GM18498 (cell line): ENCODE measurements around the gene MAN1B1.

Experiments used
- ATAC-seq: cut with Tn5 transposase; IDR thresholded peaks from one replicate; pipeline ENCODE4 v1.9.1; 2021; ENCODE audit warnings: mild to moderate bottlenecking, moderate library complexity; ENCODE audit not compliant: unreplicated experiment

The MAN1B1 gene

DNA sequence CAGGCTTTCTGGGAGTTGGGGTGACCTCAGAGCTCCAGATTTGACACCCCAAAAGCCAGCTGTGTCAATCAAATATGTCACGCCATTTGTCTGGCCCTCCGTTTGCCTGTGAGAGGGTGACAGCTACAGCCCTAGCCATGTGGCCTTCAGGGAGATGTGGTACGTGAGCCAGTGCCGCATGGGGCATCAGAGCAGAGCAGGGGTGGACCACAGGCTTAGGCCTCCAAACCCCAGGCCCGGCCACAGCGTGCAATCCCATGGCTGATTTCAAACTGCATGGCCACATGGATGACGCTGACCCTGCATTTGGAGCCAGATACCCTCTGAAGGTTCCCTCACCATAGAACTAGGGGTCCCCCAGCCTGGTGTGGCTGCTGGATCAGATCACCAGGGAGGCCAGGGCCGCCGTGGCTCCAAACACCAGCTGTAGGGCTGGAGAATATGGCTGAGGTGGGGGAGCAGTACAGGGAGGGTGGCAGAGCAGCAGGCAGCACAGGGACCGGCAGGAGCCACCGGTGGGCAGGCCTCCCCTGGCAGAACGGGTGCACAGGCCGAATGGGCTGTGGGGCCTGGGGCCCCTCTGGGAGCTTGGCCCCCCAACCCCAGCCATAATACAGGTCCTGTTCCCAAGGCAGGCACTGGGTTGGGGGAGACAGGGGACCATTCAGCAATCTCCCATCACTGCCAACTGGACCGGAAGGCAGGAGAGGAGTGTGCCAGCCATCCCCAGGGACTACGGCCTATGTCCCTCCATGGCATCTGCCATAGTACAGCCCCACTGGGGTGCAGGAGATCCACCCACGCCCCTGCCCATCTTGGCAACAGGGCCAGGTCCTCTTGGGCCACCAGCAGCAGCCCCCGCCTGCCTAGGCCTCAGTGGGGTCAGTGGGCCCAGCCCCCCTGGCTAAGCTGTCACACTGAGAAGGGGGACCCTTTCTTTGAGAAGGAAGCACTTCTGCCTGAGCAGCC, 18.0 kb upstream of the MAN1B1 start:
- no peak for ATAC-seq

DNA sequence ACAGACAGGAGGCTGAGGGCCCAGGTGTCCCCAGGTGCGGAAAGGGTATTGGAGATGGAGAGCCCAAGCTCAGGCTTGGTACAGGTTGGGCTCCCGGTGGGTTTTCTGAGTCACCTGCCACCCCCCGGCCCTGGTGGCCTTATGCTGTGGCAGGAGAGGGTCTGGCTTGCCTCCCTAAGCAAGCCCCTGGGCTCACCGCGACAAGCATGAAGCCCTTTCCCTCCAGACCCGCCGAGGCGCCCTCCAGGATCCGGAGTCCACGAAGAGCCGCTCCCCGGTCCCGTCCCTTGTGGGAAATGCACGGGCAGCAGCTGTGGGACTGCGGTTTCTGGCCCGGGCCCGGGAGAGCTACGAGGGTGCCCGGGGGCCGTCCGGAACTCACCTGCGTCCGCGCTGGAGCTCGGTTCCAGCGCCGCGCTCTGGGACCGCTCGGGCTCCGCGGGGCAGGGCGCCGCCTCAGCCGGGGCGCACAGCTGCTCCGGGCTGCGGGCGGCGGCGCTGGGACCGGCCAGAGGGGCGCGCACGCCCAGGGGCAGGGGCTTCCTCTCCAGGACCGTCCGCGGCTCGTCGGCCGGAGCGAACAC, 17.2 kb upstream of the MAN1B1 start:
- ATAC-seq, result no peak

DNA sequence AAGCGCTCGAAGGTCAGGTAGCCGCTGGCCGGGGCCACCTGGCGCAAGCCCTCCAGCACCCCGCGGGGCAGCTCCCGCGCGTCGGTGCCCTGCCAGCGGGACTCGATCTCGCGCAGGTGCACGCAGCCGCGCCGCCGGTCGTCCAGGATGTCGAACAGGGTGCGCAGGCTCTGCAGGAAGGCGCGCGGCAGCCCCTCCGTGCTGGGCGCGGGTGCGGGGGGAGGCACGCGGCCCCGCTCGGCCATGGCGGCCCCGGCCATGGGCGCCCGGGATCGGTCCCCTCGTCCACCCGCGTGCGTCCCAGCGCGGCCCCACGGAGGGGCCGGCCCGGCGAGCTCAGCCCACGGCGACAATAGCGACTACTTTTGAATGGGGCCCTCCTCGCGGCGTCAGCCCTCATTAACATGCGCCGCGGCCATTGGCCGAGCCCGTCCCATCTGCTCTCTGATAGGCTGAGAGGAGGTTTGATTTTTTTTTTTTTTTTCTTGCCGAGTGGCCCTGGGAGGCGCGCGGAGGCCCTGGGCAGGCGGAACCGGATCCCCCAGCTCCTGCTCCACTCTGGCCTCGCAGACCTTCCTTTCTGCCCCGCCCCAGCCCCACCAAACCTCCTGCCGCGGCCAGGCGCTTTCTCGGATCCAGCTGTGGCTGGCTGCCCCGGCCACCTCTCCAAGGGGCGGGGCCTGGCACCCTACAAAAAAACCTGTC, 16.4 kb upstream of the MAN1B1 start, which contains the start of gene SAPCD2:
Gene SAPCD2 (minus strand): TSS at position 357 of the 705 bp plus-strand sequence. CDS start 97 bp downstream, at position 260.
- ATAC-seq, result peak; percentile 70

DNA sequence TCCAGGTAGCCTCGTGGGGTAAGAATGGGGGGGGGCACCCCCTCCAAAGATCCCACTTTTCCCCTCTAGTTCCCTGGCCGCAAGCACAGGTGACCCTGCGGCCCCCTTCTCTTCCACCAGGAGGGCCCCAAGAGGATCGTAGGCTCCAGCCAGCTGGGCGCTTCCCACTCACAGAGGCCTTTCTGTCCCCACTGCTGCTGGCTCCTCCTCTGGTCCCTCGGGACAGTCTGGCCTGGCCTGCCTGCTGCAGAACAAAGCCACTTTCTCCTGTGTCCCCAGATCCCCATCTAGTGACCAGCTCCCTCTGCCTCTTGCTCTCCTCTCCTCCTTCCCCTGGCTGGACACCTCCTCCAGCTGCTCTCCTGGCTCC, 15.9 kb upstream of the MAN1B1 start:
- ATAC-seq, result no peak

DNA sequence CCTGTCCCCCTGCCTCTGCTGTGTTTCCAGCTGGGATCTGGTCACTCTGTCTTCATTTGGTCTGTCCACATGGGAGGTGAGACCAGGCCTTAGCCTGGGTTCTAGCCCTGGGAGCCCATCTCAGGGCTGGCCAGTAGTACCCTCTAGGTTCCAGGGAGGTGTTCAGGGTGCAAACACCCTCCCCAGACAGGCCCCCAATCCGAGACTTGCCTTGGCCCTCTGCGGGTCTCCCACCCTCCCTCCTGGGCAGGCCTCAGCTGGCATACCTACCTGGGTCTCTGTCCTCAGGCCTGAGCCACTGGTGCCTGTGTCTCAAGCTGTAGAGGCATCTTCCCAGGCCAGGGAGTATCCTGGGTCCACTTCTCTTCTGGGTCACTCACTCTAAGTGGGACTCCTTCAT, 15.5 kb upstream of the MAN1B1 start:
- ATAC-seq, result no peak

DNA sequence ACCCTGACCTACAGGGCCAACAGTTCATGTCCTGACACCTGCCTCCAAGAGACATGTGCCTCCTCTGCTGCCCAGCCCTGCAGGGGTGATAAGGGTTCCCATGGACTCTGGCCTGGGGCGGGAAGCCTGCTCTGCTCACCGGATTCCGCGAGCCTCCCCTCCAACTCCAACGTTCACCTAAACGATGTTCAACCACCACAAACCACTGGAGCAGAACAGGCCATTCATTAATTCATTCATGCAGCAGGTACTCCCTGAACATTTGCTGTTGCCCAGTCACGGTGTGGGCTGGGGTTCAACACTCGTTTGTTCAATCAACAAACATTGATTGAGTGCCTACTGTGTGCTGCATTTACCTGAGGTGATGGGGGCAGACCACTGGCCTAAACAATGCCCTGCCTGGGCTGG, 12.8 kb upstream of the MAN1B1 start:
- no peak for ATAC-seq

DNA sequence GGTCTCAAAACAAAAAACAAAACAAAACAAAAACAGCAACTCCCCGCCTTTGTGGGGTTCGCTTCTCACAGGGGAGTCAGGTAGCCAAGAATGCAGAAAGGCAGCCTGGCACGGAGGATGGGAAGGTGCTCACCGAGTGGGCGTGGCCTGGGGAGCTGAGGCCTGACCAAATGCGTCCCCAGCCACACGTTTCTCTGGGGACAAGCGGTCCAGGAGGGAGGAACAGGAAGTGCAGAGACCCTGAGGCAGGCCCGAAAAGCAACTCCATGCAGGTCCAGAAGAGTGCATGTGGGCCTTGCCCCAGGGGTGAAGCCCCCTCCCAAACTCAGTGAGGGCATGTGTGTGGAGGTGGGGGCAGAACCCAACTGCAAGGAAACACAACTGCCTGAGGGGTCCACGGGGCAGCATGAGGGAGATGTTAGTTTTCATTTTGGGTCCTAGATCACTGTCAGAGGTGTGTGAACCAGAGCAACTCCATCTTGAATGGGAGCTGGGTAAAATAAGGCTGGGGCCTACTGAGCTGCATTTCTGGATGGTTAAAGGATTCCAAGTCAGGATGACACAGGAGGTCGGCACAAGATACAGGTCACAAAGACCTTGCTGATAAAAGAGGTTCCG, 12.0 kb upstream of the MAN1B1 start:
- ATAC-seq, result no peak

DNA sequence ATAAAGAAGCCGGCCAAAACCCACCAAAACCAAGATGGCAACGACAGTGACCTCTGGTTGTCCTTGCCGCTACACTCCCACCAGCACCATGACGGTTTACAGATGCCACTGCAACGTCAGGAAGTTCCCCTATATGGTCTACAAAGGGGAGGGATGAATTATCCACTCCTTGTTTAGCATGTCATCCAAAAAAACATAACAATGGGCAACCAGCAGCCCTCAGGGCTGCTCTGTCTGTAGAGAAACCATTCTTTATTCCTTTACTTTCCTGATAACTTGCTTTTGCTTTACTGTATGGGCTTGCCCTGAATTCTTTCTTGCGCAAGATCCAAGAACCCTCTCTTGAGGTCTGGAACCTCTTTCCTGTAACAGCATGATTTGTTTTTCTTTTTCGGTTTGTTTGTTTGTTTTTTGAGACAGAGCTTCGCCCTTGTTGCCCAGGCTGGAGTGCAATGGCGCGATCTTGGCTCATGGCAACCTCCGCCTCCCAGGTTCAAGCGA, 11.5 kb upstream of the MAN1B1 start:
- no peak for ATAC-seq

DNA sequence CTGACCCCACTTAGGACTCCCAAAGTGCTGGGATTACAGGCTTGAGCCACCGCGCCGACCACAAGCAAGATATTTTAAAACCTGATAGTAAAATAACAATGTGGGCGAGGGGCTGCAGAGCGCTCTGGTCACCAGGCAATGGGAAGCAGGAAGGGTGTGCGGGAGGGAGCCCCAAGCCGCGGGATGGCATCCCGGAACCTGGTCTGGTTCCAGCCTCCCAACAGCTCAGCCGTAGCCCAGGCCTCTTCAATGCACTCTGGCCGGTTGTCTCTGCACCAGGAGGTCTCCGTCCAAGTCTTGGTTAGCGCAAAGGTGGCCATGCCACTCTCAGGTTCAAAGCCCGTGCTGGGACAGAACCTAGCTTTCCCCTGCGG, 10.2 kb upstream of the MAN1B1 start:
- ATAC-seq, result no peak

DNA sequence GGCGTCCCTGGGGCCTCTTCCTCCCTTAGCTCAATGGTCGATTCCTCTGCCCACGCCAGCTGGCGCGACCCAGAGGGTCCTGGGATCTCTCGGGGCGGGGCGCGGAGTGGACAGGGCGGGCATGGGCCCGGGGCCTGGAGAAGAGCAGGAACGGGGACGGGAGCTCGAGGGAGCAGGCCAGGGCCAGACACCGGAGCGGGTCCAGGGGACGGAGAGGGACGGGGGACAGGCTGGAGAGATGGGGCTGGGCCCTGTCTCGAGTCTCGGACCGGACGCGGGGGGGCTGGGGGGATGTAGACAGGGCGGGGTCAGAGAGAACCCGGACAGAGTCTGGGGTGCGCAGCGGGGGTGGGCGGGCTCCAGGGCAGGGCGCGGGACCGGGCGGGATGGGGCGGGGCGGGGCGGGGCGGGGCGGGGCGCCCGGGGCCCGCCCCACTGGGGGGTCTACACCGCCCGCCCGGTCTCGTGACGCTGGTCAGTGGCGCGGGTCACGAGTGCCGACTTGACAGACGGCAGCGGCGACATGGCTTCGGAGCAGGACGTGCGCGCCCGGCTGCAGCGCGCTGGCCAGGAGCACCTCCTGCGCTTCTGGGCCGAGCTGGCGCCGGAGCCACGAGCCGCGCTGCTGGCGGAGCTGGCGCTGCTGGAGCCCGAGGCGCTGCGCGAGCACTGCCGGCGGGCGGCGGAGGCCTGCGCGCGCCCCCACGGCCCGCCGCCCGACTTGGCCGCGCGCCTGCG, 9.6 kb upstream of the MAN1B1 start, which contains the start of gene UAP1L1:
Gene UAP1L1 (plus strand): TSS at position 508 of the 738 bp plus-strand sequence. CDS start 16 bp downstream, at position 524.
- ATAC-seq, result peak; percentile 51

DNA sequence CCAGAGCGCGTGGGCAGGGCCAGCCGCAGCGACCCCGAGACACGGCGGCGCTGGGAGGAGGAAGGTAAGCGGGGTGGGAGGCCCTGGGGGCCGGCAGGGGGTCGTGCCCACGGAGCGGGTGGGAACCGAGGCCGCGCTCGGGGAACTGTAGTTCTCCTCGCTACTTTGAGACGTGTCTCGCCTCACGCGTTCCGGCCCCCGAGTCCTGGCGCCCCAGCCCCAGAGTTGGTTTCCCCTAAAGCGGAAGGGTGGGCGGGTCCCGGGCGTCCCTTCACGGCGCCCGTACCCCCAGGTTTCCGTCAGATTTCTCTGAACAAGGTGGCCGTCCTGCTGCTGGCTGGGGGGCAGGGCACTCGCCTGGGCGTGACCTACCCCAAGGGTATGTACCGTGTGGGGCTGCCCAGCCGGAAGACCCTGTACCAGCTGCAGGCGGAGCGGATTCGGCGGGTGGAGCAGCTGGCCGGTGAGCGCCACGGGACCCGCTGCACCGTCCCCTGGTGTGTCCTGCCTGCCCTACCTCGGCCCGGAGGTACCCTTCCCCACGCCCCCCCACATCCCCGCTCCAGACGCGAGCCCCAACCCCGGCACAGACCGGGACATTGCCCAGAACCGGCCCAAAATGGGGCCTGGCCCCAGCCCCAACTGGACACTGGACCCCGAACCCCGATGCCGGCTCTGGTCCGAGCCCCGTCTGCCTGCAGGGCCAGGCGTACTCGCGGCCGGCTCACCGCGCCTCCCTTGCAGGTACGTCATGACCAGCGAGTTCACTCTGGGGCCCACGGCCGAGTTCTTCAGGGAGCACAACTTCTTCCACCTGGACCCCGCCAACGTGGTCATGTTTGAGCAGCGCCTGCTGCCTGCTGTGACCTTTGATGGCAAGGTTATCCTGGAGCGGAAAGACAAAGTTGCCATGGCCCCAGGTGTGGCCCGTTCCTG, 8.8 kb upstream of the MAN1B1 start:
- ATAC-seq, result peak; percentile 9

DNA sequence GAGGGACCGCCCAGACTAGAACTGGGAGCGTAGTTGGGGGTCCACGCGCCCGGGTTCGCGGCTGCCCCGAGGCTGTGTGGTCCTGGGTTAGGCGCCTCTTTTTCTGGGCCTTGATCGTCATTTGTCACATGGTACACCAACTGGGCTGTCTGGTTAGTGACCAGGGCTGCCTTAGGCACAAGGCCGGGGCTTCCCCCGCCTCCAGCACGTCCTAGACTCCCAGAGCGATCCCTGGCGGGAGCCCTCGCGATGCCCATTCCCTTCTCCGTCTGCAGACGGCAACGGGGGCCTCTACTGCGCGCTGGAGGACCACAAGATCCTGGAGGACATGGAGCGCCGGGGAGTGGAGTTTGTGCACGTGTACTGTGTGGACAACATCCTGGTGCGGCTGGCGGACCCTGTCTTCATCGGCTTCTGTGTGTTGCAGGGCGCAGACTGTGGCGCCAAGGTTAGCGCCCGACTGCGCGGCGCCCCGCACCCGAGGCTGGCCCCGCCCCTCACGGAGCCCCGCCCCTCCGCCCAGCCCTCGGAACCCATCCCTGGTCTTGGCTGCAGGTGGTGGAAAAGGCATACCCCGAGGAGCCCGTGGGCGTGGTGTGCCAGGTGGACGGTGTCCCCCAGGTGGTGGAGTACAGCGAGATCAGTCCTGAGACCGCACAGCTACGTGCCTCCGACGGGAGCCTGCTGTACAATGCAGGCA, 7.9 kb upstream of the MAN1B1 start:
- ATAC-seq, result no peak

DNA sequence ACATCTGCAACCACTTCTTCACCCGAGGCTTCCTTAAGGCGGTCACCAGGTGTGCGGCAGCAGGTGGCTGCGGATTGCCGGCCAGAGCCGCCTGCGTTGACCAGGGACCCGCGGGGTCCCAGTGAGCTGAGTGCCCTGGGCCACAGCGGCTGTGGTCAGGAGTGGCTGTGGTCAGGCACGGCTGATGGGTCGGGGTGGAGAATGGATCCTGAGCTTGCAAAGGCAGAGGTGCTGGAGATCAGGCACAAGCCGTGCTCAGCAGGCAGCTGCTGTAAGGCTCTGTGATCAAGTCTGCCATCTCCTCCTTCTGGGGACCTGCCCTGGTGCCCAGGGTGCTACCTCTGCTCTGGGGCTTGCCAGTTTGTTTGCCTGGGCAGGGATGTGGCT, 7.4 kb upstream of the MAN1B1 start:
- ATAC-seq, result no peak

DNA sequence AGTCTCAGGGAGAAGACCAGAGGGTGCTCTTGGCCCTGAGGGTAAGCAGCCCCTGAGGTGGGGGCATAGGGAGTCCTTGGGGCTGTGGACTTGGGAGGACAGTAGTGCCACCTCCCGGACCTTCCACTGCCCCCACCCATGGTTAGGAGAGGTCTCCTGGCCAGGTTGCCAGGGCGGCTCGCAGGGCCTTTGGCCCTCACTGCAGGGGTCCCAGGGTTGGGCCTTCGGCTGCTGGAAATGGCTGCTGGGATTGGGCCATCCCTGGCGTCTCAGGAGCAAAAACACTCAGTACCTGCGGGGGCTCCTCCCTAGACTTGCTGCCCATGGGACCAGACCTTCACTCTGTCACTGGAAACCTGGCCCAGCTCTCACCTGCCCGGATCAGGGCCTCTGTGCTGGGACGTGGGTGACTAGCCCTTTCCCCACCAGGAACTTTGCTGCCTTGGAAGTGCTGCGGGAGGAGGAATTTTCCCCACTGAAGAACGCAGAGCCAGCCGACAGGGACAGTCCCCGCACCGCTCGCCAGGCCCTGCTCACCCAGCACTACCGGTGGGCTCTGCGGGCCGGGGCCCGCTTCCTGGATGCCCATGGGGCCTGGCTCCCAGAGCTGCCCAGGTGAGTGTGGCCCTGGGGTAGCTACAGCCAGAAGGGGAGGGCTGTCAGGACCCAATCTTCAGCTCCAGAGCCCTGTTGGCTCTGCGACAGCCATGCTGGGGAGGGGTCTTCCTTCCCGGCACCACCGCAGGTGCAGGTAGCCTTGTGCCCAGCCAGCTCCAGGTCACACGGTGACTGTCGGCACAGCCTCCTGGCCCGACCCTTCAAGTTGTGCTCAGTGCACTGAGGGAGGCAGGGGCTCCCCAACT, 6.3 kb upstream of the MAN1B1 start:
- ATAC-seq, result no peak

DNA sequence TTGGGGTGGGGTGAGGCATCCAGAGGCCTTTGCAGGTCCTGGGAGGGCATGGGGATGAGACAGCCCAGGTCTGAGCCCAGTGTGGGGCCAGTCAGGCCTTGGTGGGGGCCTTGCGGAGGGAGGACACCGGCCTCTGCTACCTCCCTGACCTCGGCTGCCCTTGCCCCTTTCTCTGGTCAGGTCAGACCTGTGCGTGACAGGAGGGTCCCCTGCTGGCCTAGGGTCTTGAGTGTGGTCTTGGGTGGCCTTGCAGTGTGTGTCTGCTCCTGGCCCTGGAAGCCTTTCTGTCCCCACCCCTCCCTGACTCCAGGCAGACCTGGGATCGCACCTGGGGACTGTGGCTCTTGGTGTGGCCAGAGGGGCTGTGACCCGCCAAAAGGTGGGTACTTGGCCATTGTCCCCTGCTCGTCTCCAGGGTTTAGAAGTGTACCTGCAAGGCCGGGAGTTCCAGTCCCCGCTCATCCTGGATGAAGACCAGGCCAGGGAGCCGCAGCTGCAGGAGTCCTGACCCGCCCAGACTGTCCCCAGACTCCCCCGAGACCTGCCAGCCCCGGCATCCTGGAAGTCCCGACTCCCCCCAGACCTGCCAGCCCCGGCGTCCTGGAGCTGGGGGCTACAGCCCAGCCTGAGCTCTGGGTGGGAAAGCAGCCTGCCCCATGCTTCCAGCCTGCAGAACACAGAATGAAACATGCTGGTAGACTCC, 4.4 kb upstream of the MAN1B1 start:
- ATAC-seq, result no peak

DNA sequence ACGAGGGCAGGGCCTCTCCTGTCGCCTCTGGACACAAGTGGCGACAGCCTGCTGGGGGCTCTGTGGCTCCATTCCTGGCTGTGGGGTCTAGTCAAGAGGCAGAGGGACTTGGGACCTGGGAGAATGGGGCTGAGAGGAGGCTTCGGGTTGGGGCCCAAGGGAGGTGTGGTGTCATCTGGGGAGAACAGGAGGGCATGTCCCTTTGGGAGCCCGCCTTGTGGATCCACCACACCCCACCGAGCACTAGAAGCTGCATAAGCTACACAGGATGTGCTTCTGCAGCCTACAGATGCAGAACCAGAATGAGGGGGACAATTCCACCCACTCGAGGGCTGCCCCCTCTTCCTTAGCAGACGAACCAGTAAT, 3.9 kb upstream of the MAN1B1 start:
- ATAC-seq, result no peak

DNA sequence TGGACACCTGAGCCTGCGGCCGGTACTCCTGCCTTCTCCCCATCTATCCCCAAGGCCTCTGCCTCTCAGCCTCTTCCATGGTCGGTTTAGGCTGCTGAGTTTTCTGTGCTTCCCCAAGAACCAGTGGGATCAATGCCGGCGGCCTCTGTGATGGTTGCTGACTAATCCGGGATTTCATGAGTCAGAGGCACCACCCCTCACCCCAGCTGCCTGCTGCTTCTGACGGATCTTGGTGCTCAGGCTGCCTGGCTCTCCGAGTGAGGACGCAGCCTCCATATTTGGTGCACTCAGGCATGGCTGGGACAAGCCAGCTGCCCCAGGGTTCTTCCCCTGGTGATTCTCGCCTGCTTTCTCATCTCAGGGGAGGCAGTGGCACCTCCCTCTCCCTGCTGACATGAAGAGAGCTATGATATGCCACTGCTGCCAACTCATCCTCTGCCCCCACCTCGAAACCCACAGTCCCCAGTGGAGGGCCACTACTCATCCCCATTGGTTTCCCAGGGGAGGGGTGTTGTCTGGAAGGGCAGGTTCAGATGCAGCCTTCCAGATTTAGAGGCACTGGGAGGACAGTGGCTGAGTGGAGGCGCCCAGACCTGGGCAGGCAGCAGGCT, 3.3 kb upstream of the MAN1B1 start:
- ATAC-seq, result no peak
